Transverse colon (tissue), 4 donors: ENCODE data around the gene PIK3C2G. TPM values are rescaled to one million over a fixed set of nuclear protein-coding genes. Genes with fewer than 3 reads are reported as not detected.

ENCODE experiments used
- DNase-seq: peaks from one replicate; pipeline ENCODE4 v3.0.0-alpha.2; 2019
- H3K27ac ChIP-seq, 4 donors: fragments of 200-600 bp; sonication (generic); 2 replicates each; pipeline ENCODE4 v1.5.1; 2016 to 2018; ENCODE audit warnings: inconsistent platforms in 4 of 4
- H3K27me3 ChIP-seq: fragments of 200-600 bp; sonication (generic); 2 replicates; pipeline ENCODE4 v1.5.1; 2017; ENCODE audit warnings: inconsistent platforms
- H3K36me3 ChIP-seq, 4 donors: fragments of 200-600 bp; sonication (generic); 2 replicates each; pipeline ENCODE4 v1.5.1; 2017 to 2019; ENCODE audit warnings: inconsistent platforms in 4 of 4
- H3K4me1 ChIP-seq, 4 donors: fragments of 200-600 bp; sonication (generic); 2 replicates each; pipeline ENCODE4 v1.5.1; 2017 to 2020; ENCODE audit warnings: inconsistent platforms in 4 of 4
- H3K4me3 ChIP-seq, 4 donors: fragments of 200-600 bp; sonication (generic); 1 replicate in 1 of 4; 2 replicates in 3 of 4; pipeline versions ENCODE4 v1.5.1 to v1.6.1; 2017 to 2019; ENCODE audit warnings: inconsistent platforms in 4 of 4
- H3K9me3 ChIP-seq, 2 donors: fragments of 200-600 bp; sonication (generic); 2 replicates each; pipeline ENCODE4 v1.5.1; 2017 to 2019; ENCODE audit warnings: inconsistent platforms in 2 of 2
- CTCF ChIP-seq, 5 experiments: fragments of 200-600 bp in 3 of 5; fragments of 450-650 bp in 2 of 5; sonication (generic) in 3 of 5; IDR thresholded peaks; 1 replicate in 2 of 5; 2 replicates in 3 of 5; pipeline ENCODE4 v1.5.1; 2016 to 2017; ENCODE audit warnings: antibody characterized with exemption in 5 of 5, inconsistent platforms in 3 of 5, mild to moderate bottlenecking in 2 of 5, moderate library complexity in 1 of 5
- EP300 ChIP-seq: sonication (generic); formaldehyde crosslinking; IDR thresholded peaks from one replicate; pipeline ENCODE4 v1.6.1; 2017; ENCODE audit warnings: antibody characterized with exemption, low read depth
- POLR2A ChIP-seq: fragments of 450-650 bp; IDR thresholded peaks from one replicate; pipeline ENCODE4 v1.6.1; 2016; ENCODE audit warnings: antibody characterized with exemption, mild to moderate bottlenecking, moderate library complexity
- POLR2AphosphoS5 ChIP-seq, 3 donors: sonication (generic); formaldehyde crosslinking; IDR thresholded peaks; one replicate each; pipeline ENCODE4 v1.6.1; 2016; ENCODE audit warnings: antibody characterized with exemption in 3 of 3
- WGBS, 2 donors: methylation state at CpG; one replicate each; pipeline ENCODE4 v1.1.5; 2018; ENCODE audit warnings: low coverage in 1 of 2; 5-methylcytosine and 5-hydroxymethylcytosine counted together
- in situ Hi-C, 4 donors: fragments of 200-750 bp; cut with MboI; loops; one replicate each; pipeline versions ENCODE4 v1.15.0 to v1.15.1; 2017; ENCODE audit warnings: low sequenced_read_pairs in 3 of 4, low pct_ligation_motif_present in 1 of 4, low pct_unique_long_range_greater_than_20kb in 1 of 4
- intact Hi-C: fragments of 100-400 bp; cut with DNase I; formaldehyde crosslinking; loops from one replicate; pipeline ENCODE4 v1.15.1; 2023; ENCODE audit warnings: low total_unique reads
- total RNA-seq, 4 donors: library from RNA; depleted of rRNA; stranded (reverse); fragments of >200 nt; gene quantifications; one replicate each; pipeline ENCODE4 v1.1.0, GENCODE V29; 2016

PIK3C2G gene
- total RNA-seq, 4 donors from 2014 or later: 0.32 to 2.7 (median 1.1) TPM

DNA sequence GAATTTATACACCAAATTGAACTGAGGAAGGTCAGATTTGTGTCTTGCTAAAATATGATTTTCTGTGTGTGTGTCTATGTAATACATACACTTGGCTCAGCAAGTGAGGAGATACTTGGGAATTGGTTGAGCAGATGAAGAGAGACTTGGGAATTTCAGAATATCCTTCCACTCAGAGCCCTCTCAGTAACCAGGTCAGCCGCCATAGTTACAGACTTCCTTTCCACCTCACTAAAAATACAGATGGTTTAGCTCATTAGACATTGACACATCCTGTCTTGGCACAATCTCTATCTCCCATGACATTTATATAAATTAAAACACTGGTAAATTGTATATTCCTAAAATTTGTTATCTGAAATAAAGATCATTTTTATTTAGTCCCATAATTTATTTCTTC is 15.9 kb downstream of the PIK3C2G start:
- intact Hi-C loops: no loop called here

GRCh38 chr12:18280728-18281127 is 19.4 kb downstream of the PIK3C2G start:
- Histone ChIP-seq H3K4me1 (no peaks in the 10 kb centered on the region), H3K4me3 (no peak overlapping the region), H3K27ac (no peak overlapping the region), H3K9me3 (no peaks in the 10 kb centered on the region), H3K36me3 (no peaks in the 10 kb centered on the region), H3K27me3 (no peaks in the 10 kb centered on the region)
- WGBS, 2 donors: 82 to 83% methylated on average over 1 of the region's 1 CpG
- DNase-seq: no peak
- intact Hi-C loops (no loop called here), in situ Hi-C loops (no loop called here)
- TF ChIP-seq EP300 (no peak), POLR2A (no peak), POLR2AphosphoS5 (IDR thresholded peaks at IDR 0.05) (no peak), CTCF (IDR thresholded peaks at IDR 0.05) (no peak)

More for the DNA sequence above, 15.9 kb downstream of the PIK3C2G start:
- H3K36me3 ChIP-seq: no peaks in the 10 kb centered on the region
- no peak overlapping the region for H3K27ac ChIP-seq
- no peaks in the 10 kb centered on the region for H3K4me1 ChIP-seq
- in situ Hi-C loops: no loop called here
- WGBS, 2 donors: 75 to 76% methylated on average over 1 of the region's 1 CpG
- TF ChIP-seq EP300 (no peak), CTCF (IDR thresholded peaks at IDR 0.05) (no peak), POLR2A (no peak), POLR2AphosphoS5 (IDR thresholded peaks at IDR 0.05) (no peak)
- H3K27me3 ChIP-seq: no peaks in the 10 kb centered on the region
- H3K4me3 ChIP-seq: no peak overlapping the region
- no peaks in the 10 kb centered on the region for H3K9me3 ChIP-seq
- DNase-seq: no peak

GRCh38 chr12:18281941-18282340 is 20.6 kb downstream of the PIK3C2G start:
- no peak overlapping the region for H3K4me3 ChIP-seq
- no peaks in the 10 kb centered on the region for H3K27me3 ChIP-seq
- H3K27ac ChIP-seq: no peak overlapping the region
- H3K4me1 ChIP-seq: no peaks in the 10 kb centered on the region
- DNase-seq: no peak
- no peaks in the 10 kb centered on the region for H3K36me3 ChIP-seq
- TF ChIP-seq POLR2A: no peak
- intact Hi-C loops (no loop called here), in situ Hi-C loops (no loop called here)
- WGBS, 2 donors: 68 to 74% methylated on average over 3 of the region's 3 CpGs
- no peaks in the 10 kb centered on the region for H3K9me3 ChIP-seq

GRCh38 chr12:18283831-18284230 is 22.5 kb downstream of the PIK3C2G start:
- Histone ChIP-seq H3K9me3 (no peaks in the 10 kb centered on the region), H3K4me3 (no peak overlapping the region), H3K4me1 (no peaks in the 10 kb centered on the region), H3K36me3 (no peaks in the 10 kb centered on the region), H3K27me3 (no peaks in the 10 kb centered on the region), H3K27ac (no peak overlapping the region)
- no peak for DNase-seq
- intact Hi-C loops: no loop called here
- 40 to 69% methylated on average over 1 to 4 of the region's 4 CpGs for WGBS, 2 donors
- TF ChIP-seq POLR2AphosphoS5 (IDR thresholded peaks at IDR 0.05): no peak
- TF ChIP-seq CTCF (IDR thresholded peaks at IDR 0.05): no peak
- no peak for TF ChIP-seq POLR2A
- TF ChIP-seq EP300: no peak
- in situ Hi-C loops: no loop called here

DNA sequence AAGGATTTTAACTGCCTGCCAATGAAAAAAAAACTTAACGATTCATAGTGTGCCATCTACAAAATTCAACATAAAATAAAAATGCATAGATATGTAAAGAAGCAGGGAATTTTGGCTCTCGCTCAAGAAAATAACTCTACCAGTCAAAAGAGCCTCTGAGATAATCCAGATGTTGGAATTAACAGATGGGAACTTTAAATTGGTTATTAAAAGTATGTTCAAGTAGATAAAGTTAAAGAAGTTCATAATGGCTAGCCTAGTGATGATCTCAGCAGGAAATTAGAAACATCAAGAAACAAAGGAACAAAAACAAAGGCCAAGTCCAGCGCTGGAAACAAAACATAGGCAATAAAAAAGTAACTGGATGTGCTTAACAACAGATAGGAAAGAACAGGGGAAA is 23.1 kb downstream of the PIK3C2G start:
- WGBS, 2 donors: 55 to 58% methylated on average over 3 of the region's 3 CpGs
- H3K27ac ChIP-seq: no peak overlapping the region
- H3K4me3 ChIP-seq: no peak overlapping the region
- H3K36me3 ChIP-seq: no peaks in the 10 kb centered on the region
- H3K4me1 ChIP-seq: no peaks in the 10 kb centered on the region
- intact Hi-C loops (no loop called here), in situ Hi-C loops (no loop called here)
- DNase-seq: no peak
- no peaks in the 10 kb centered on the region for H3K9me3 ChIP-seq
- TF ChIP-seq CTCF (IDR thresholded peaks at IDR 0.05) (no peak), POLR2A (no peak)
- no peaks in the 10 kb centered on the region for H3K27me3 ChIP-seq
